Heart left ventricle (tissue), 16 donors: ENCODE data around the gene RAVER1. TPM values are rescaled to one million over a fixed set of nuclear protein-coding genes. Genes with fewer than 3 reads are reported as not detected.

Experiments used
- ATAC-seq, 4 donors: fragments of 200-7000 bp; cut with Tn5 transposase; one replicate each; pipeline ENCODE4 v1.9.1; 2020 to 2022; ENCODE audit warnings: moderate library complexity in 4 of 4, mild to moderate bottlenecking in 3 of 4, moderate number of reproducible peaks in 1 of 4
- DNase-seq, 5 donors: peaks; one replicate each; pipeline ENCODE4 v3.0.0-alpha.2; 2020
- H3K27ac ChIP-seq, 12 donors: fragments of 200-600 bp; sonication (generic) in 4 of 12; one replicate each; pipeline versions ENCODE4 v1.5.0 to v1.8.0; 2016 to 2022; ENCODE audit warnings: mild to moderate bottlenecking in 2 of 12
- H3K27me3 ChIP-seq, 9 donors: fragments of 200-600 bp; sonication (generic) in 2 of 9; one replicate each; pipeline versions ENCODE4 v1.5.1 to v1.8.0; 2016 to 2022; ENCODE audit warnings: mild to moderate bottlenecking in 3 of 9
- H3K36me3 ChIP-seq, 9 donors: fragments of 200-600 bp; sonication (generic) in 2 of 9; one replicate each; pipeline versions ENCODE4 v1.5.0 to v1.8.0; 2018 to 2022; ENCODE audit warnings: mild to moderate bottlenecking in 2 of 9
- H3K4me1 ChIP-seq, 12 donors: fragments of 200-600 bp; sonication (generic) in 4 of 12; one replicate each; pipeline versions ENCODE4 v1.5.0 to v1.8.0; 2016 to 2022; ENCODE audit warnings: mild to moderate bottlenecking in 3 of 12
- H3K4me3 ChIP-seq, 12 donors: fragments of 200-600 bp; sonication (generic) in 4 of 12; one replicate each; pipeline versions ENCODE4 v1.5.0 to v1.8.0; 2017 to 2022; ENCODE audit warnings: mild to moderate bottlenecking in 9 of 12, moderate library complexity in 4 of 12
- H3K9me3 ChIP-seq, 12 donors: fragments of 200-600 bp; sonication (generic) in 4 of 12; one replicate each; pipeline versions ENCODE4 v1.5.0 to v1.8.0; 2016 to 2022; ENCODE audit warnings: mild to moderate bottlenecking in 1 of 12
- POLR2A ChIP-seq, 2 donors: fragments of 450-650 bp; IDR thresholded peaks; one replicate each; pipeline ENCODE4 v1.6.1; 2017; ENCODE audit warnings: antibody characterized with exemption in 2 of 2, mild to moderate bottlenecking in 2 of 2, moderate library complexity in 2 of 2
- whole genome bisulfite sequencing, 4 donors: extraction: QIAGEN DNeasy Blood & Tissue Kit in 2 of 4; methylation state at CpG; one replicate each; pipeline versions ENCODE4 v1.1.5 to v1.1.7; 2013 to 2018; 5-methylcytosine and 5-hydroxymethylcytosine counted together
- intact Hi-C, 10 donors: fragments of 100-400 bp; cut with DNase I; formaldehyde crosslinking; loops; one replicate each; pipeline versions ENCODE4 v1.11.1 to v1.14.2; 2022
- polyA plus RNA-seq, 2 donors: library from polyadenylated mRNA; stranded (reverse); fragments of 200-250 nt; gene quantifications; one replicate each; pipeline ENCODE4 v1.2.3, GENCODE V29; 2013
- total RNA-seq, 9 donors: library from RNA; depleted of rRNA in 2 of 9; stranded (reverse); fragments of >200 nt in 2 of 9; fragmentation: NEBNext Ultra II Directional in 3 of 9; extraction: Animal tissue kit (Norgen Biotek cat#: 25700) in 3 of 9; gene quantifications; one replicate each; pipeline versions ENCODE4 v1.1.0 to v1.2.4, GENCODE V29; 2016 to 2023
- TF ChIP-seq, protein P1 (sequence below), 12 donors: fragments of 200-600 bp; sonication (generic) in 4 of 12; IDR thresholded peaks; one replicate each; pipeline versions ENCODE4 v1.5.0 to v1.8.0; 2018 to 2022; ENCODE audit warnings: antibody characterized with exemption in 12 of 12, mild to moderate bottlenecking in 5 of 12
- donor health status: ischemic (EF 13 %, LVEDD 7.1; RV severe dilation, severe dysfunction).
- donor health status: healthy with polysubstance abuse.
- donor health status: DM: no; HTN: yes; CAD: no.
- donor health status: DM: no; HTN: no; CAD: no.
- donor health status: ischemic (EF 25% LVEDD 6.9; RV normal size, moderate dysfunction).
- donor health status: ischemic (EF 25% LVEDD 5.7; RV mildly dilated, moderate dysfunction).
- donor health status: healthy.
- donor health status: DM: yes; HTN: yes; CAD: no.
- donor health status: ischemic (EF 35%, LVEDD 5.7; RV mildly dilated, moderate dysfunction).
- donor health status: nonischemic (EF 11% LVEDD 7.7; RV severe dilation, severe dysfunction).
- donor health status: DM: yes; HTN: yes; CAD: no.
- donor health status: PGD.
- donor health status: ischemic (EF 29% LVEDD 5.4; RV normal size, mild dysfunction).
- donor health status: nonischemic (EF 23%, LVEDD 6.1; RV moderate dilation, normal function).

RAVER1 gene
- total and polyA plus RNA-seq, 11 donors, result 5.9 to 22.5 (median 14.0) TPM

DNA sequence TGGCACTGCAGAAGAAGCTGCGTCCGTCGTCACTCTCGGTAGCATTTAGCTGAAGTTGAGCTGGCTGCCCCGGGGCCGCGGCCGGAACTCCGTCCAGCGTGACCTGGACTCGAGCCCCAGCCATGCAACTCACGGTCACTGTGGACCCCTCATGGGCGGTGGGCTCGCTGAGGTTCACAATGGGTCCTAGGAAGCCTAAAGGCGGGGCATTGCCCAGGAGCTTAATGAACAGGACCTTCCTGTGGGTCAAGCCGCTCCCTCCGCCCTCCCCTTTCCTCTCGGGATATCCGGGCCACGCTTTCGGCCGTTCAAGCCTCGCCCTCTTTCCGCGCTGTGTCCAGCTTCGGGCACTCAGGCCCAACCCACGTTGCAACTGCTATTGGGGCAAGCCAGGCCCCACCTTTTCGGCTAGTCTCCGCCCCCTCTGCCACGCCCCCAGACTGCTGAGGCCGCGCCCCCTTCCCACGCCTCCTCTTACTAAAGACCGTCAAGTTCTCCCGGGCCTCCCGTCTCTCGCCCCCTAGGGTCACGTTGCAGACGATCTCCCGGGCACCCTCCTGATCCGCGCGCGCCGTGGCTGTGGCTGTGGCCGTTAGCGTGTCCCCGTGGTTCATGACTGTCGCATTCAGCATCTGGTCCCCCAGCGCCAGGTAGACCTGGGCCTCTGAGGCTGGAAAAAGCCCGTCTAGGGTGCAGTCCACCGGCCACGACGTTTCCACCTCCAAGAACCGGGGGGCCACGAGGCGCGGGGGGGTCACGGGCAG, 1.4 kb upstream of the RAVER1 start:
- intact Hi-C loops, result loop anchor here in 5 of 10 donors (1.0 to 10.0 kb wide), 6 partner anchors 46 to 64 kb away; partner anchors contain the start of genes TYK2 (in 5 of the 5), ICAM1 (in 2 of the 5), ICAM4 (in 1 of the 5) and ICAM5 (in 1 of the 5)
- H3K27me3 ChIP-seq, result no peaks in the 10 kb centered on the region
- WGBS, 4 donors, result 2 to 14% (median 9%) methylated on average over 31 to 59 of the region's 59 CpGs
- peaks cover 0 to 14% (median 8%) of the 10 kb centered on the region in 9 donors for H3K36me3 ChIP-seq
- peak; percentile 86 to 92 (median 88) for ATAC-seq
- H3K4me3 ChIP-seq, result peak overlapping the region; percentile 50 to 90 (median 71)
- peaks cover 0 to 47% (median 24%) of the 10 kb centered on the region in 12 donors for H3K4me1 ChIP-seq
- peak overlapping the region; percentile 31 to 94 (median 86) for H3K27ac ChIP-seq
- peak; percentile 94 to 97 (median 96) for DNase-seq
- TF ChIP-seq, protein P1, sequence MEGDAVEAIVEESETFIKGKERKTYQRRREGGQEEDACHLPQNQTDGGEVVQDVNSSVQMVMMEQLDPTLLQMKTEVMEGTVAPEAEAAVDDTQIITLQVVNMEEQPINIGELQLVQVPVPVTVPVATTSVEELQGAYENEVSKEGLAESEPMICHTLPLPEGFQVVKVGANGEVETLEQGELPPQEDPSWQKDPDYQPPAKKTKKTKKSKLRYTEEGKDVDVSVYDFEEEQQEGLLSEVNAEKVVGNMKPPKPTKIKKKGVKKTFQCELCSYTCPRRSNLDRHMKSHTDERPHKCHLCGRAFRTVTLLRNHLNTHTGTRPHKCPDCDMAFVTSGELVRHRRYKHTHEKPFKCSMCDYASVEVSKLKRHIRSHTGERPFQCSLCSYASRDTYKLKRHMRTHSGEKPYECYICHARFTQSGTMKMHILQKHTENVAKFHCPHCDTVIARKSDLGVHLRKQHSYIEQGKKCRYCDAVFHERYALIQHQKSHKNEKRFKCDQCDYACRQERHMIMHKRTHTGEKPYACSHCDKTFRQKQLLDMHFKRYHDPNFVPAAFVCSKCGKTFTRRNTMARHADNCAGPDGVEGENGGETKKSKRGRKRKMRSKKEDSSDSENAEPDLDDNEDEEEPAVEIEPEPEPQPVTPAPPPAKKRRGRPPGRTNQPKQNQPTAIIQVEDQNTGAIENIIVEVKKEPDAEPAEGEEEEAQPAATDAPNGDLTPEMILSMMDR (IDR thresholded peaks at IDR 0.05), result peak in 3 of 12 donors; percentile 8 to 18 (median 18)
- peak in 1 of 2 donors; percentile 74 for TF ChIP-seq POLR2A (IDR thresholded peaks at IDR 0.05)
- H3K9me3 ChIP-seq, result no peaks in the 10 kb centered on the region

DNA sequence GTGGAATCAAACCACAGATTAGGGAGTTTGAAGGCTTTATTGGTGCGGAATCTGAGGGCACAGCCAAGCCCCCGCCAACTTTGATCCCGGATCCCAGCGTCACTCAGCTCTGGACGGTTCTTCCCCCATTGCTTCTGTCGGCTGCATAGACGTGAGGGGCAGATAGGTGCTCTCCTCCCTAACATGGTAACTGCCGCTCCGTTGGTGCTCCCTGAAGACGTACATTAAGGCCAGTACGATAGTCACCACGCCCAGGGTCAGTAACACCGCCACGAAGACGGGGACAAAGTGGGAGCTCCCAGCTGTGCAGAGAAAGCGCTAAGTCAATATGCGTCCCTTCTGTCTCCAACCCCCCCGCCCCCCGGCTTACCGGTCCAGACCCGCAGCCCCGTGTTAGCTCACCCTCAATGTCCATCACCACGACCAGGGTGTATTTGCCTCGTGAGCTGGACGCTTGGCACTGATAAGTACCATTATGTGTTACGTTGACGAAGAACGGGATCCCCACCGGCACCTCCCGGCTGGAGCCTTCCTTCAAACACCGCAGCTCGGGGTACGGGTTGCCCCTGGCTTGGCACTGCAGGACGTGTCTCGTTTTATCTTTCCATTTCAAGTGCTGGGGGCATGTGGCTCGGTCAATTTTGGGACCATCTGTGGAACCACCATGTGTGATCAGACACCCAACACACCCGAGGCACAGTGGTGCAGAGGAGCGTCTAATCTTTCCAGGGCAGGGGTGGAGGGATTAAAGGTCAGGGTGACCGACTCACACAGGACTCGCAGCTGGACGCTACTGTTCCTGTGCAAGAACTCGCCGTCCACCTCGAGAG, 644 bp upstream of the RAVER1 start:
- 2 to 16% (median 10%) methylated on average over 27 to 44 of the region's 44 CpGs for WGBS, 4 donors
- peak overlapping the region; percentile 31 to 94 (median 88) for H3K27ac ChIP-seq
- no peaks in the 10 kb centered on the region for H3K9me3 ChIP-seq
- no peak for DNase-seq
- peak overlapping the region; percentile 50 to 90 (median 71) for H3K4me3 ChIP-seq
- H3K4me1 ChIP-seq, result peaks cover 0 to 39% (median 24%) of the 10 kb centered on the region in 12 donors
- intact Hi-C loops, result loop anchor here in 6 of 10 donors (1.0 to 10.0 kb wide), 7 partner anchors 17 to 64 kb away; partner anchors contain the start of genes TYK2 (in 5 of the 6), ICAM1 (in 2 of the 6), FDX2 (in 1 of the 6) and ICAM4 (in 1 of the 6)
- no peaks in the 10 kb centered on the region for H3K27me3 ChIP-seq
- ATAC-seq, result peak in 1 of 4 donors; percentile 0
- peaks cover 0 to 22% (median 16%) of the 10 kb centered on the region in 9 donors for H3K36me3 ChIP-seq
- TF ChIP-seq, protein P1 (IDR thresholded peaks at IDR 0.05), result no peak
- no peak for TF ChIP-seq POLR2A (IDR thresholded peaks at IDR 0.05)

DNA sequence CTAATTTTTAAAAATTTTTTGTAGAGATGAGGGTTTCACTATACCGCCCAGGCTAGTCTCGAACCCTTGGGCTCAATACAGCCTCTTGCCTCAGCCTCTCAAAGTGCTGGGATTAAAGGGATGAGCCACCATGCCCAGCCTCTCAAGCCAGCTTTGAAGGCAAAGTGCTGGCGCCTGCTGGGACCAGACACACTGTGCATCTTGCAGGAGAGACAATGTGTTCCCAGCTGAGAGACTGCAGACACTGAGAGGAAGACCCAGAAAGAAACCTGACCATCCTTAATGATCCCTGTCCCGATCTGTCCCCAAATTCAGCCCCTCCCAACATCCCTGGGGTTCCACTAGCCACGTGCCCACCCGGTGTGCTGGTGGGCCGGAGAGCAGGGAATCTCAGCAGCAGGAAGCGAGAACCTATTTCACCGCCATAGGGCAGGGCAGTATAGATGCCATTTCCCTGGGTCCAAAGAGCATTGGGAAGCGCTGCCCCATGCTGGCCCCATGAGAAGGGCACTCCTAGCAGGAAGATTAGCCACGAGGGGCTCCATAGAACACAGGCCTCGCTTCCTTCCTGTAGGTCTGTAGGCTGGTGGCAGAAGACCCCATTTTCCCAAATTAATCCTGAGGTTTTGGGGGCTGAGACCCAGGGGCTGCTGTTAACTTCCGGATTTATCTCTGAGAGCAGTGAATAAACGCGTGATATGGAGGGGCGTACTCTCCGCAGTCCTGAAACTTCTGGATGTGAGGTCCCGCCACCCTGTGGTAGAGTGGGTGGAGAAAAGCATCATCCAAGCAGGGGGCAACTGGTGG, 968 bp downstream of the RAVER1 start:
- H3K4me1 ChIP-seq, result peaks cover 0 to 36% (median 24%) of the 10 kb centered on the region in 12 donors
- ATAC-seq (no peak), DNase-seq (no peak)
- 28 to 37% (median 35%) methylated on average over 18 of the region's 18 CpGs for WGBS, 4 donors
- H3K9me3 ChIP-seq, result no peaks in the 10 kb centered on the region
- H3K4me3 ChIP-seq, result peak overlapping the region; percentile 50 to 90 (median 71)
- TF ChIP-seq POLR2A (IDR thresholded peaks at IDR 0.05), result no peak
- TF ChIP-seq, protein P1 (IDR thresholded peaks at IDR 0.05), result no peak
- H3K27me3 ChIP-seq, result no peaks in the 10 kb centered on the region
- H3K36me3 ChIP-seq, result peaks cover 0 to 38% (median 32%) of the 10 kb centered on the region in 9 donors
- peak overlapping the region in 10 of 12 donors; percentile 84 to 94 (median 92) for H3K27ac ChIP-seq
- intact Hi-C loops, result loop anchor here in 5 of 10 donors (2.0 to 10.0 kb wide), 5 partner anchors 16 to 60 kb away; partner anchors contain the start of genes TYK2 (in 3 of the 5), ICAM1 (in 2 of the 5), FDX2 (in 1 of the 5) and ICAM4 (in 1 of the 5)
